AG04449 (cell line): Measurements from ENCODE around the gene EPAS1.
A peak's percentile ranks its signal among the peaks of the same experiment; 100 is the strongest.

Source experiments
- CTCF ChIA-PET: fragments of 350-600 bp; formaldehyde crosslinking; extraction: SDS; loops from one replicate; lab custom pipeline; 2021; ENCODE audit warnings: antibody characterized with exemption; lab: Yijun Ruan, JAX
- POLR2A ChIA-PET: fragments of 400-600, 350-600 bp; formaldehyde crosslinking; extraction: SDS; loops from one replicate; lab custom pipeline; 2020; ENCODE audit warnings: antibody characterized with exemption, inconsistent platforms; lab: Yijun Ruan, JAX
- DNase-seq: peaks from one replicate; pipeline ENCODE4 v3.0.0-alpha.2; 2010; ENCODE audit warnings: low read depth, low spot score
- H3K4me3 ChIP-seq: 2 replicates; pipeline ENCODE4 v1.5.1; 2011; ENCODE audit warnings: low read depth, mild to moderate bottlenecking, control low read depth, low read length
- CTCF ChIP-seq: IDR thresholded peaks from one replicate; pipeline ENCODE4 v1.5.1; 2011; ENCODE audit warnings: mild to moderate bottlenecking, moderate library complexity, low read length, control low read depth, inconsistent platforms; ENCODE audit not compliant: insufficient read depth; ENCODE audit errors: missing control alignments

Gene EPAS1

GRCh38 chr2:46276642-46277041, 20.6 kb upstream of the EPAS1 start:
- no peak for DNase-seq
- POLR2A ChIA-PET, result no interaction called here
- no peak overlapping the region for H3K4me3 ChIP-seq
- peak; percentile 19 for TF ChIP-seq CTCF
- CTCF ChIA-PET, result interaction anchor here (1.0 to 1.7 kb wide), 10 partner anchors 10 to 258 kb away, joined by 3 to 7 read pairs (median 4); no protein-coding TSS in a partner anchor

GRCh38 chr2:46277431-46278190, 19.6 kb upstream of the EPAS1 start:
- POLR2A ChIA-PET, result no interaction called here
- TF ChIP-seq CTCF, result no peak
- DNase-seq, result no peak
- CTCF ChIA-PET, result interaction anchor here (0.6 to 1.7 kb wide), 9 partner anchors 9 to 280 kb away, joined by 3 to 7 read pairs (median 3); no protein-coding TSS in a partner anchor
- H3K4me3 ChIP-seq, result no peak overlapping the region

GRCh38 chr2:46278952-46279351, 18.3 kb upstream of the EPAS1 start:
- TF ChIP-seq CTCF, result no peak
- CTCF ChIA-PET, result interaction anchor here (0.7 to 1.5 kb wide), 5 partner anchors 8 to 313 kb away, joined by 3 to 6 read pairs (median 3); no protein-coding TSS in a partner anchor
- no peak overlapping the region for H3K4me3 ChIP-seq
- POLR2A ChIA-PET, result no interaction called here
- no peak for DNase-seq

- no peak overlapping the region for H3K4me3 ChIP-seq
- CTCF ChIA-PET, result interaction anchor here (1.2 to 1.7 kb wide), 2 partner anchors 11 to 288 kb away, joined by 4 read pairs; no protein-coding TSS in a partner anchor
- no peak for DNase-seq
- POLR2A ChIA-PET, result no interaction called here
- TF ChIP-seq CTCF, result no peak
Observed at GRCh38 chr2:46281939-46282338, 15.3 kb upstream of the EPAS1 start.

- TF ChIP-seq CTCF, result no peak
- no peak for DNase-seq
- ChIA-PET CTCF (interaction anchor here (0.7 to 2.5 kb wide), 4 partner anchors 11 to 221 kb away, joined by 3 to 7 read pairs (median 4); no protein-coding TSS in a partner anchor), POLR2A (no interaction called here)
- no peak overlapping the region for H3K4me3 ChIP-seq
Observed at GRCh38 chr2:46283693-46284092, 13.5 kb upstream of the EPAS1 start.

- ChIA-PET POLR2A (no interaction called here), CTCF (interaction anchor here (2.3 to 2.5 kb wide), 2 partner anchors 10 to 82 kb away, joined by 7 read pairs; no protein-coding TSS in a partner anchor)
- TF ChIP-seq CTCF, result no peak
- DNase-seq, result no peak
- no peak overlapping the region for H3K4me3 ChIP-seq
Observed at GRCh38 chr2:46284260-46284659, 12.9 kb upstream of the EPAS1 start.
